ENCODE data around the gene MAFG.

- TF ChIP-seq CTCF (IDR thresholded peaks at IDR 0.05) (no peak), POLR2A (IDR thresholded peaks at IDR 0.05) (no peak)
These were observed 32.8 kb upstream of the MAFG start for GRCh38 chr17:81960130-81960958.
